GM18519 (cell line): ENCODE measurements around the gene CCDC80.

Source experiments
- ATAC-seq: cut with Tn5 transposase; IDR thresholded peaks from one replicate; pipeline ENCODE4 v1.9.1; 2021; ENCODE audit warnings: mild to moderate bottlenecking, moderate library complexity; ENCODE audit not compliant: unreplicated experiment, low FRiP score

The CCDC80 gene

GRCh38 chr3:112634786-112635541 is 6.0 kb downstream of the CCDC80 start:
- ATAC-seq = no peak

DNA sequence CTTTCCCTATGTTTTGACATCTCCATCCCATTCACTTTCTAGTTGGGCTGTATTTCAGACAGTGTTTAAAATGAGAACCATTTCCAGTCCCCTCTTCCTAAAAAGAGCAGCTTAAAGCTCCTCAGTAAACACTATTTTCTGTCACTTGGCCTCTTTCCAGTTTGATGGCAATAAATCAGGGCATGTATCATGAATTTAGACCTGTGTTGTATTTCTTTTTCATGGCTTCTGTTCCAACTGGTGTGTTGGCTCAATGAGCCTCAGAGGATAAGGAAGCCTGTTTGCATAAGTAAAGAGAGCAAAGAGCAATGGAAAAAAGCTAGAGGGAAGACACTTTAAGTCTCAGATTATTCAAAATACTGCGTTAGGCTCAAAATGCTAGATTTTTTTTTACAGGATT is 7.2 kb downstream of the CCDC80 start:
- ATAC-seq = no peak

GRCh38 chr3:112633191-112633590 is 7.8 kb downstream of the CCDC80 start:
- ATAC-seq = no peak

- no peak for ATAC-seq
Measured at GRCh38 chr3:112632596-112632995, 8.3 kb downstream of the CCDC80 start.

- ATAC-seq = no peak
Measured at GRCh38 chr3:112631257-112631656, 9.7 kb downstream of the CCDC80 start.

DNA sequence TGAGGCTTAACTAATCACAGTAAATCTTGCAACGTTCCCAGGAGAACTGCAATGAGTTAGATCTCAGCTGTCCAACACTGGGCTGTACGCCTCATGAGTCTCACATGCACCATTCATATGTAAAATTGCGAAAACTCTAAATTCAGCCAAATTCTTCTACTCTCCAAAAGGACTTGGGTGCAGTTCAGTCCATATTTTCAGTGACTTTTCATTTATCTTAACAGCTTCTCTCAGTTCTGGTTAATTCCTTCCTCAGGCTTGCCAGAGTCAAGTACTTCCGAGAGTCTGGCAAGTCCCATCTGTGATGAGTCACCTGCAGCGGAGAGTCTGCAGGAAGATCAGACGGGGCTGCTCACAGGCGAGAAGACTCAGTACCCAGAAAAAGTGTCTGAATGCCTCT is 11.5 kb downstream of the CCDC80 start:
- ATAC-seq = no peak

- ATAC-seq = no peak
Measured at GRCh38 chr3:112627919-112628466, 12.9 kb downstream of the CCDC80 start.

GRCh38 chr3:112627419-112627818 is 13.5 kb downstream of the CCDC80 start:
- ATAC-seq = no peak

GRCh38 chr3:112623717-112624116 is 17.2 kb downstream of the CCDC80 start:
- ATAC-seq = no peak

DNA sequence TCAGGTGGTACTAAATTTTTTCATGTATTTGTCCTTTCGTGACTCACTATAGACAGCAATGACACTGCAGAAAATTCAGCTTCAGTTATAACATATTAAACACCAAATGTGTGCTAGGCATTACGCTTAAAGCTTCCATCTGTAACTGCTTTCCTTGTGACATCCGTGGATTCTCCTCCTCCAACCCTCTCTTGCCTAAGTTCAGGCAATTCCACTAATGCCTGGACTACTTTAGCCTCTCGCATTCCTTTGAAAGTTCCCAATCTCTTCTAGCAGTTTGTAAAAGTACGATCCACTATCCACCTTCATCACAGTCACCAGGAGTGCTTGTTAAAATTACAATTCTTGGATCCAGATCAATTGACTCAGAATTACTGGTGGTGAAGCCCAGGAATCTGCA is 17.7 kb downstream of the CCDC80 start:
- no peak for ATAC-seq

DNA sequence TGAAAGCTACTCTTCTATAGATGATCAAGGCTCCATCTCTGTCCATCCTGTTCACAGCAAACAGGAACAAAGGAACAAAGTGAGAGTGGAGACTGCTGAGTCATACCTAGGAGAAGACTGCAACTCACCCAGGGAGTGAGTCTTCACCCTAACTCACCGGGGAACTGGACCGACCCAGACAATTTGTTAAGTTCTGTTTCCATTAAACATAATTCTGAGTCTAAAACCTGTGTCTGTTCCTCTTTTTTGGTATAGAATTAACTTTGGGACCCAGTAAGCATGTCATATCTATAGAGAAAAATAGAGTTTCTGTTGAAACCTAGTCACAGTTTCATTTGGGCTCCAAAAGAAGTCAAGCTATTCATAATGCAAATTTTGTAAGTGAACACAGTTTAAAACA is 21.6 kb downstream of the CCDC80 start:
- ATAC-seq = no peak

- no peak for ATAC-seq
Measured at GRCh38 chr3:112617285-112617684, 23.7 kb downstream of the CCDC80 start.

- ATAC-seq = no peak
Measured at GRCh38 chr3:112615989-112616731, 24.8 kb downstream of the CCDC80 start.

GRCh38 chr3:112611752-112612515 is 29.0 kb downstream of the CCDC80 start:
- ATAC-seq = no peak

DNA sequence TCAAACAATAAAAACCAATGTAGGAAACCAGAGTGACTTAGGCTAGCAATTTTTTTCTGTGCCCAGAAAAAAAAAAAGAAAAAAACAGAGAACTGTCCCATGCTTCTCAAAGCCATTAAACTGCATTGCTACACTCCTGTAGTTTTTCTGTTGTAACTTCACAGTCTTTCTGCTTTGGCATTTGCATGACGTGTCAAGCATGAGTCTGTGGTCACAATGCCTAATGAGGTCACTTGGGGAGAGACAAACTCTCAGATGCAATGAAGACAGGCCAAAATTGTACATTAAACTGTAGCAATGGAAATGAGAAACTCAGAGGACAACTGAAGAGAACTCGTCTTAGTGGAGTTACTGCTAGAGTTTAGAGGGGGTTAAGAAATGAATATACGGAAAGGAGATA is 30.8 kb downstream of the CCDC80 start:
- no peak for ATAC-seq

GRCh38 chr3:112607863-112608262 is 33.1 kb downstream of the CCDC80 start:
- no peak for ATAC-seq

- ATAC-seq = no peak
Measured at GRCh38 chr3:112606098-112606497, 34.8 kb downstream of the CCDC80 start.

DNA sequence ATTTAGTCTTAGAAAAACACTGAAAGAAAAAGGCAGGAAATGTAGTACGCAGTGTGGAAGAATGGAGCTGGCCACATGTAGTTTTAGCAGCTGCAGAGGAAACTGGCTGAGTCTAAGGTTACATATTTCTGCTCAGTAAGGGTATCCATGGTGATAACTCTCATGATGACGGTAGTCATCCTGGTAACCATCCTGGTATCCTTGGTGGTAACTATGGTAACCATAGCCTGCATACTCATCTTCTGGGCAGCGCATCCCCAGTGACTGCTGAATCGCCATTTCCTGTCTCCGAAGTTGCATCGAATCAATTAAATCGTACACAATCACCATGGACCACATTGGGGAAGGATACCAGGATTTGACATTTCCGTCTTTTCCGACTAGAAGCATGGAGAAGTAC is 35.7 kb downstream of the CCDC80 start:
- no peak for ATAC-seq

DNA sequence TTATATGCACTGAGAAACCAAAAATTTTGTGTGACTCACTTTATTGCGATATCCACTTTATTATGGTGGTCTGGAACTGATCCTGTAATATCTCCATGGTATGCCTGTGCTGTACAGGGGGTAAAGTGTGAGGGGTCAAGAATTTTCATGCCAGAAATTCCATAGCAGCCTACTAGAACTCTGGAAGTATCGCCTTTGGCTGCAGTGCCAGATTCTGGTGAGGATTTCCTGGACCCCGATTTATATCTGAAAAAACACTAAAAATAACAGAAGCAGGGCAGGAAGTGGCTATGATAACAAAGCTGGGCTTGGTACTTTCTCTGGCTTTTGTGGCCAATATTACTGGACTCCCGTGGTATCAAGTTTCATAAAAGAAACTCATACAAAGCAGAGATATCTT is 36.4 kb downstream of the CCDC80 start:
- ATAC-seq = no peak

DNA sequence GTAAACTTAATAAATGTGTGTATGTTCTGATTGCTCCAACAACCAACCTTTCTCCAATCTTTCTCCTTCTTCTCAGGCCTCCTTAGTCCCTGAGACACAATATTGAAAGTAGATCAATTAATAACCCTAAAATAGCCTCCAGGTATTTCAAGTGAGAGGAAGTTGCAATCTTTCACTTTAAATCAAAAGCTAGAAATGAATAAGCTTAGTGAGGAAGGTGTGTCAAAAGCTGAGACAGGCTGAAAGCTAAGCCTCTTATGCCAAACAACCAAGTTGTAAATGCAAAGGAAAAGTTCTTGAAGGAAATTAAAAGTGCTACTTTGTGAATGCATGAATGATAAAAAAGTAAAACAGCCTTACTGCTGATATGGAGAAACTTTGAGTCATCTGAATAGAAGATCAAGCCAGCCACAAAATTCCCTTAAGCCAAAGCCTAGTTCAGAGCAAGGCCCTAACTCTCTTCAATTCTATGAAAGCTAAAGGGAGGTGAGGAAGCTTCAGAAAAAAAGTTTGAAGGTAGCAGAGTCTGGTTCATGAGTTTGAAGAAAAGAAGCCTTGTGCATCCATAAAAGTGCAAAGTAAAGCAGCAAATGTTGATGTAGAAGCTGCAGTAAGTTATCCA is 38.6 kb downstream of the CCDC80 start:
- ATAC-seq = peak; percentile 68

GRCh38 chr3:112598731-112599130 is 42.2 kb downstream of the CCDC80 start:
- no peak for ATAC-seq
